Mucosa of descending colon (tissue), 3 donors: Measurements from ENCODE around the gene SGPP2. TPM values are rescaled to one million over a fixed set of nuclear protein-coding genes. Genes with fewer than 3 reads are reported as not detected.

Experiments used
- ATAC-seq: fragments of 200-7000 bp; cut with Tn5 transposase; one replicate; pipeline ENCODE4 v1.9.1; 2020; ENCODE audit warnings: mild to moderate bottlenecking, moderate library complexity
- DNase-seq, 3 donors: peaks; one replicate each; pipeline ENCODE4 v3.0.0-alpha.2; 2020
- H3K36me3 ChIP-seq: fragments of 200-600 bp; one replicate; pipeline ENCODE4 v1.8.0; 2021; ENCODE audit warnings: low read depth, mild to moderate bottlenecking
- H3K4me1 ChIP-seq: fragments of 200-600 bp; one replicate; pipeline ENCODE4 v1.8.0; 2021; ENCODE audit warnings: low read depth, mild to moderate bottlenecking
- H3K4me3 ChIP-seq: fragments of 200-600 bp; one replicate; pipeline ENCODE4 v1.8.0; 2021; ENCODE audit warnings: mild to moderate bottlenecking
- H3K9me3 ChIP-seq: fragments of 200-600 bp; one replicate; pipeline ENCODE4 v1.8.0; 2021; ENCODE audit warnings: mild to moderate bottlenecking
- CTCF ChIP-seq: fragments of 200-600 bp; IDR thresholded peaks from one replicate; pipeline ENCODE4 v1.8.0; 2022; ENCODE audit warnings: antibody characterized with exemption, mild to moderate bottlenecking
- intact Hi-C, 2 donors: fragments of 100-400 bp; cut with DNase I in 1 of 2; cut with micrococcal nuclease in 1 of 2; formaldehyde crosslinking; loops; one replicate each; pipeline versions ENCODE4 v1.11.0 to v1.11.1; 2022; cut with DNase I, micrococcal nuclease
- total RNA-seq, 3 donors: library from RNA; stranded (reverse); fragmentation: NEBNext Ultra II Directional in 2 of 3; extraction: Animal tissue kit (Norgen Biotek cat#: 25700) in 2 of 3; gene quantifications; one replicate each; pipeline versions ENCODE4 v1.2.1 to v1.2.4, GENCODE V29; 2021 to 2023
- donor health status: DM: no; HTN: no; CAD: no; lungs with moderate emphysema.
- donor health status: DM: no; HTN: no; CAD: no.
- donor health status: DM: no; HTN: yes; CAD: no.

SGPP2 gene
- total RNA-seq, 3 donors from 2014 or later: 31.3 to 101 (median 75.2) TPM

DNA sequence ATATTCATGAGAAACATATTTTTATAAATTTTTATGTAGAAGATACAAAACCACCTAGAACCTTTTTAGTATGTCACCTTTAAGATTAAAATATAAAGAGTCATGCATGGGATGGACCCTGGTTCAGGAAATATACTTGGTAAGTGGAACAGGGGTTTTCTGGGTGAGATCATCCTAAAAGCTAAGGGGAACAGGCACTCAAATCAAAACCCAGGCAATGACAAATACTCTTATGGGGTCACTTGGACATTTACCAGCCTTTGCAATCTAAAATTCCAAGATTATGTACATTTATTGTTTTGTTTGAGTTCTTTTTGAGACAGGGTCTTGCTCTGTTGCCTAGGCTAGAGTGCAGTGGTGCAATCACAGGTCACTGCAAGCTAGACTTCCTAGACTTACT, 65.8 kb downstream of the SGPP2 start:
- Histone ChIP-seq H3K4me1 (no peaks in the 10 kb centered on the region), H3K36me3 (no peaks in the 10 kb centered on the region), H3K4me3 (no peak overlapping the region), H3K9me3 (no peaks in the 10 kb centered on the region)
- no peak for ATAC-seq
- no peak for TF ChIP-seq CTCF
- intact Hi-C loops: no loop called here
- DNase-seq: no peak

- no peaks in the 10 kb centered on the region for H3K4me1 ChIP-seq
- H3K36me3 ChIP-seq: no peaks in the 10 kb centered on the region
- no peaks in the 10 kb centered on the region for H3K9me3 ChIP-seq
- DNase-seq (peak in 1 of 3 donors; percentile 77), ATAC-seq (peak; percentile 89)
- intact Hi-C loops: no loop called here
- H3K4me3 ChIP-seq: no peak overlapping the region
- no peak for TF ChIP-seq CTCF
Observed at GRCh38 chr2:222492683-222493082, 68.3 kb downstream of the SGPP2 start.

GRCh38 chr2:222494104-222494739, 69.9 kb downstream of the SGPP2 start:
- H3K4me1 ChIP-seq: no peaks in the 10 kb centered on the region
- no peaks in the 10 kb centered on the region for H3K36me3 ChIP-seq
- DNase-seq (no peak), ATAC-seq (peak; percentile 16)
- no peak overlapping the region for H3K4me3 ChIP-seq
- TF ChIP-seq CTCF: no peak
- intact Hi-C loops: no loop called here
- H3K9me3 ChIP-seq: no peaks in the 10 kb centered on the region

DNA sequence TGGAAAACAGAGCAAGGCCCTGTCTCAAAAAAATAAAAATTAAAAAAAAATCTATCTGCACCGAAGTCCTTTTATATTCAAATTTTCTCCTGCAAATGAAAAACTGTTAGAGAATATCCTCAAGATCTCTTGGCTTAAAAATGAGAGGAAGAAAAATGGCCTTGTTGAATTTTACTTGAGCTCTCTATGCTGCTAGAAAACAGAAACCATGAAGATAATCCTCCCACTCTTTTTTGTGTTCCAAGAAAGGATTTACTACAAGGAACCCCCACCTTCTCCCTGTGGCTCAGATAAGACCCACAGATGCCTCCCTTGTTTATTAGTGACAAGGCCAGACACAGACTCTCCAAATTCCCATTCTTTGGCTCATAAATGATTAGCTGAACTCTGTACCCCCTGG, 71.0 kb downstream of the SGPP2 start:
- H3K9me3 ChIP-seq: no peaks in the 10 kb centered on the region
- TF ChIP-seq CTCF: no peak
- no peak overlapping the region for H3K4me3 ChIP-seq
- H3K36me3 ChIP-seq: no peaks in the 10 kb centered on the region
- ATAC-seq: no peak
- no peak for DNase-seq
- H3K4me1 ChIP-seq: no peaks in the 10 kb centered on the region
- intact Hi-C loops: no loop called here

DNA sequence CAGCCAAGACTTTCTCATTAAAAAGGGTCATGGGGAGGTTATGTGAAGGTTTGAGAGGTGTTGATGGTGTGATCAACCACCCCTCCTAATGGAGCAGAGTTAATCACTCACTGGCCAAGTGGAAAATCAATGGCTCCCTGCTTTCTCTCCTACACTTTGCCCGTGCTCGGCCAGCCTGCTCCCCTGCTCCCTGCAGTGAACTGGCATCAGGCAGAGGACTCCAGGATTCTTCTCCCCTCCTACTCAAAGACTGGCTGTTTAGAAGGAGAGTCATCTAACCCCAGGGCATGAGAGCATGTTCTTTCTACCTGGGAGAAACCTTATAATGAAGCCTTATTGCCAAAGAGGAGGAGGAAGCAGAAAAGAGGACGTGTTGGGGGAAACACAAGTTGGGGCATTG, 74.9 kb downstream of the SGPP2 start:
- intact Hi-C loops: no loop called here
- ATAC-seq: no peak
- H3K36me3 ChIP-seq: no peaks in the 10 kb centered on the region

More for the DNA sequence above, 74.9 kb downstream of the SGPP2 start:
- Histone ChIP-seq H3K4me1 (no peaks in the 10 kb centered on the region), H3K9me3 (no peaks in the 10 kb centered on the region), H3K4me3 (no peak overlapping the region)
- no peak for DNase-seq
- no peak for TF ChIP-seq CTCF
